Ascending aorta (tissue), 2 donors: ENCODE data around the gene STK4. TPM values are rescaled to one million over a fixed set of nuclear protein-coding genes. Genes with fewer than 3 reads are reported as not detected.

Source experiments
- DNase-seq, 2 donors: peaks; one replicate each; pipeline ENCODE4 v3.0.0-alpha.2; 2019; ENCODE audit warnings: low spot score in 2 of 2
- H3K27ac ChIP-seq, 2 donors: fragments of 200-600 bp; sonication (generic); one replicate each; pipeline ENCODE4 v1.5.1; 2016 to 2017; ENCODE audit warnings: mild to moderate bottlenecking in 1 of 2
- H3K27me3 ChIP-seq: fragments of 200-600 bp; sonication (generic); one replicate; pipeline ENCODE4 v1.5.1; 2017
- H3K36me3 ChIP-seq, 2 donors: fragments of 200-600 bp; sonication (generic); one replicate each; pipeline ENCODE4 v1.5.1; 2016
- H3K4me1 ChIP-seq, 2 donors: fragments of 200-600 bp; sonication (generic); one replicate each; pipeline ENCODE4 v1.5.1; 2016 to 2017; ENCODE audit warnings: mild to moderate bottlenecking in 1 of 2
- H3K4me3 ChIP-seq, 2 donors: fragments of 200-600 bp; sonication (generic); one replicate each; pipeline ENCODE4 v1.5.1; 2016 to 2017; ENCODE audit warnings: mild to moderate bottlenecking in 1 of 2
- H3K9me3 ChIP-seq, 2 donors: fragments of 200-600 bp; sonication (generic); one replicate each; pipeline ENCODE4 v1.5.1; 2016
- intact Hi-C: fragments of 100-400 bp; cut with DNase I; formaldehyde crosslinking; loops from one replicate; pipeline ENCODE4 v1.15.1; 2023
- total RNA-seq: library from RNA; depleted of rRNA; stranded (reverse); fragments of >200 nt; gene quantifications from one replicate; pipeline ENCODE4 v1.1.0, GENCODE V29; 2016
- TF ChIP-seq, protein P1 (sequence below), 3 experiments: fragments of 200-600 bp in 2 of 3; fragments of 450-650 bp in 1 of 3; sonication (generic) in 2 of 3; IDR thresholded peaks; one replicate each; pipeline ENCODE4 v1.5.1; 2016 to 2019; ENCODE audit warnings: antibody characterized with exemption in 3 of 3, mild to moderate bottlenecking in 1 of 3, moderate library complexity in 1 of 3

STK4 gene
- total RNA-seq, 1 donor from 2014 or later: 20.6 TPM

DNA sequence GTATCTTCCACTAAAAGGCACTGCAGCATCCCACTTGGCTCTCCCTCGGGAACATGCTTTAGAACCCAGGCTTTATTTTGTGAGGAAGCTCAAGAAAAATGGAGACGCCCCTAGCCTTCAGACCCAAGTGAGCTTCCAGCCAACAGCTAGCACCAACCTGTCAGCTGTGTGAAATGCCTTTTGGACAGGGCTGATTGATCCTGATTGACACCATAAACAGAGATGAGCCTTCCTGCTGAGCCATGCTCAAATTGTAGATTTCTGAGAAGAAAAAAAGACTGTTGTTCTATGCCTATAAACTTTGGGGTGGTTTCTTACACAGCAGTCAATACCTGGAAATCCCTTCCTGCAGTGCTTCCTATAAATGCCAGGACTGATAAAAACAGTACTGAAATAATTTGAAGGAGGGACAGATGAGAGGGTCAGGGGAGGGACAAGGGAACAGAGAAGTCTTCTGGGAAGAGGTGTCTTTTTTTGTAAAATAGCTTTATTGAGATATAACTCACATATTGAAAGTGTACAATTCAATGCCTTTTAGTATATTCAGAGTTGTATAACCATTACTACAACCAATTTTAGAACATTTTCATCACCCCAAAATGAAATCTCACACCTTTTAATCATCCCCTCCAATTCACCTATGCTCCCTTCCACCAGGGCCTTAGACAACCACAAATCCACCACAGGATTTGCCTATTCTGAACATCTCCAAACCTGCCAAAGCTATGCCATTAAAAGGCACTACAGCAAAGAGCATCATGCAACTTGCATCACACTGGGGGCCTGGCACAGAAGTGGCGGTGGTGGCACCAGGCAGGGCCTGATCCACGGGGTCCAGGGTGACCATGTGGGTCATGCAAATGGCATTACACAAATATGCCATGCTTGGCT lies 2.7 kb upstream of the STK4 start:
- Histone ChIP-seq H3K27me3 (no peaks in the 10 kb centered on the region), H3K4me1 (peaks cover 11 to 16% of the 10 kb centered on the region in 2 donors), H3K27ac (no peak overlapping the region), H3K9me3 (no peaks in the 10 kb centered on the region), H3K36me3 (no peaks in the 10 kb centered on the region), H3K4me3 (no peak overlapping the region)
- TF ChIP-seq, protein P1, sequence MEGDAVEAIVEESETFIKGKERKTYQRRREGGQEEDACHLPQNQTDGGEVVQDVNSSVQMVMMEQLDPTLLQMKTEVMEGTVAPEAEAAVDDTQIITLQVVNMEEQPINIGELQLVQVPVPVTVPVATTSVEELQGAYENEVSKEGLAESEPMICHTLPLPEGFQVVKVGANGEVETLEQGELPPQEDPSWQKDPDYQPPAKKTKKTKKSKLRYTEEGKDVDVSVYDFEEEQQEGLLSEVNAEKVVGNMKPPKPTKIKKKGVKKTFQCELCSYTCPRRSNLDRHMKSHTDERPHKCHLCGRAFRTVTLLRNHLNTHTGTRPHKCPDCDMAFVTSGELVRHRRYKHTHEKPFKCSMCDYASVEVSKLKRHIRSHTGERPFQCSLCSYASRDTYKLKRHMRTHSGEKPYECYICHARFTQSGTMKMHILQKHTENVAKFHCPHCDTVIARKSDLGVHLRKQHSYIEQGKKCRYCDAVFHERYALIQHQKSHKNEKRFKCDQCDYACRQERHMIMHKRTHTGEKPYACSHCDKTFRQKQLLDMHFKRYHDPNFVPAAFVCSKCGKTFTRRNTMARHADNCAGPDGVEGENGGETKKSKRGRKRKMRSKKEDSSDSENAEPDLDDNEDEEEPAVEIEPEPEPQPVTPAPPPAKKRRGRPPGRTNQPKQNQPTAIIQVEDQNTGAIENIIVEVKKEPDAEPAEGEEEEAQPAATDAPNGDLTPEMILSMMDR (IDR thresholded peaks at IDR 0.05): no peak
- intact Hi-C loops: loop anchor here (5.0 to 10.0 kb wide), 5 partner anchors 216 to 811 kb away; partner anchors contain the start of genes DBNDD2, FITM2, KCNK15 and OSER1
- DNase-seq: no peak

GRCh38 chr20:44965651-44966029 lies 672 bp upstream of the STK4 start:
- Histone ChIP-seq H3K4me1 (peaks cover 10 to 11% of the 10 kb centered on the region in 2 donors), H3K27ac (peak overlapping the region; percentile 78 to 83), H3K9me3 (no peaks in the 10 kb centered on the region), H3K27me3 (no peaks in the 10 kb centered on the region), H3K4me3 (peak overlapping the region; percentile 79 to 96), H3K36me3 (no peaks in the 10 kb centered on the region)
- intact Hi-C loops: loop anchor here (10.0 kb wide), 3 partner anchors 439 to 809 kb away; partner anchors contain the start of genes DBNDD2 and OSER1
- no peak for DNase-seq
- TF ChIP-seq, protein P1 (IDR thresholded peaks at IDR 0.05): no peak

- peaks cover 10 to 11% of the 10 kb centered on the region in 2 donors for H3K4me1 ChIP-seq
- intact Hi-C loops: loop anchor here (10.0 kb wide), 3 partner anchors 437 to 807 kb away; partner anchors contain the start of genes DBNDD2 and OSER1
- TF ChIP-seq, protein P1 (IDR thresholded peaks at IDR 0.05): peak in 1 of 3 experiments; percentile 2
Observed at GRCh38 chr20:44967207-44967807, 995 bp downstream of the STK4 start.

DNA sequence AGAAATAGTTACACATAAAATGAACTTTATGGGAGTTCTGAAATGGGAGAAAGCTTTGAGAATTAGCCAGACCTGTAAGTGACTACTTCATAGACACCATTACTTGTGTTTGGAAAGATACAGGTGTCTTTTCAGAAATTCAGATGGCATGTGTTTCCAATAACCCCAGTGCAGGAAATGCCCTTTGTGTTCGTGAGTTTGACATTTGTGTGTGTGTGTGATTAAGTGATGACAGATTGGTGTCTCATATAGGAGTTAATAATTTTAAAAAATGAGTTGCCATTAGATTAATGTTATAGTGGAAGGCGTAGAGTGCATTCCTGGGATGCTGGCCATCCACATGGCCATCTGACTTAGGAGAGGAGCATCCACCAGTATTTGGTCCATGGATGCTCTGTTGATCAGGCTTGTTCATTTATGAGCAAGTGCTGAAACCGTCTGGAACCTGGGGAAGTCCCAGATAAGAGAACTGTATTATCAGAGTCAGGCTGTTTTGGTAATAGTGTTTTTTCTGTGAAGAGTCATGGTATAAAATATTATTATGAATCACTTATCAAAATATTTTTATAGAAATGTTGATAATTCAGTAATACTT lies 3.1 kb downstream of the STK4 start:
- H3K27ac ChIP-seq: no peak overlapping the region
- peaks cover 10 to 11% of the 10 kb centered on the region in 2 donors for H3K4me1 ChIP-seq
- no peak for DNase-seq
- no peaks in the 10 kb centered on the region for H3K27me3 ChIP-seq
- no peak overlapping the region for H3K4me3 ChIP-seq
- peaks cover 16% of the 10 kb centered on the region in 2 donors for H3K36me3 ChIP-seq
- no peaks in the 10 kb centered on the region for H3K9me3 ChIP-seq
- TF ChIP-seq, protein P1 (IDR thresholded peaks at IDR 0.05): no peak
- intact Hi-C loops: loop anchor here (10.0 kb wide), 3 partner anchors 435 to 805 kb away; partner anchors contain the start of genes DBNDD2 and OSER1

More at GRCh38 chr20:44967207-44967807, 995 bp downstream of the STK4 start:
- no peaks in the 10 kb centered on the region for H3K36me3 ChIP-seq
- H3K27me3 ChIP-seq: no peaks in the 10 kb centered on the region
- peak overlapping the region; percentile 79 to 96 for H3K4me3 ChIP-seq
- peak overlapping the region; percentile 78 to 83 for H3K27ac ChIP-seq
- no peaks in the 10 kb centered on the region for H3K9me3 ChIP-seq
- no peak for DNase-seq

DNA sequence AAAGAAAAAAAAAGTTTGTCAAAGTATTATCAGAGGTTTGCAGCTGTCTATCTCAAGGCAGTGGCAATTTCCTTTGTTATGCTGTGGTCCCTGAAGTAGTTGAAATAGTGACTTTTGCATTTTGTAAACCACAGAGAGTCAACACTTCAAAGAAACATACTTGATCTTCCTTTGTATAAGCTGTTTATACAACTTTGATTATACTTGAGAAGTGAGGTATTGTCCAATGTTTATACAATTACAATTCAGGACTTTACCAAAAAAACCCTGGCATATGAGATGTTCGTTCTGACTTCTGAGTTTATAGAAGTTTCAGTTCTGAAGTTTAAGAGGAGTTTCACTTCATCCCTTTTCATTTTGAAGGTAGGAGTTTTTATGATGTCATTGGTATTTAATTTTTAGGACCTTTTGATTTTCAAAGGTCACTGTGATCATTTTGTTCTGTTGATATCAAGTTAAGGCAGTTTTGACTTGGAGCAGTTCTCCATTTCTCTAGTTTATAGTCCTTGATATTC lies 4.0 kb downstream of the STK4 start:
- H3K36me3 ChIP-seq: peaks cover 25% of the 10 kb centered on the region in 2 donors

More for the DNA sequence above, 4.0 kb downstream of the STK4 start:
- H3K27ac ChIP-seq: no peak overlapping the region
- intact Hi-C loops: loop anchor here (10.0 kb wide), 1 partner anchor 1375 kb away; the partner anchor contains the start of gene IFT52
- H3K4me1 ChIP-seq: peaks cover 10 to 11% of the 10 kb centered on the region in 2 donors
- no peaks in the 10 kb centered on the region for H3K9me3 ChIP-seq
- H3K27me3 ChIP-seq: no peaks in the 10 kb centered on the region
- TF ChIP-seq, protein P1 (IDR thresholded peaks at IDR 0.05): no peak
- DNase-seq: no peak
- no peak overlapping the region for H3K4me3 ChIP-seq
